ENCODE measurements around the gene GAL3ST2.

GAL3ST2 gene

GRCh38 chr2:241842067-241842415 is 65.4 kb downstream of the GAL3ST2 start:
- Histone ChIP-seq H4K20me1 (ENCODE audit: control insufficient read depth, insufficient read depth, low read depth, low read length) (no peaks in the 10 kb centered on the region), H3K79me2 (ENCODE audit: control insufficient read depth, low read length) (no peaks in the 10 kb centered on the region), H3K27ac (ENCODE audit: low read depth, low read length) (no peak overlapping the region)

DNA sequence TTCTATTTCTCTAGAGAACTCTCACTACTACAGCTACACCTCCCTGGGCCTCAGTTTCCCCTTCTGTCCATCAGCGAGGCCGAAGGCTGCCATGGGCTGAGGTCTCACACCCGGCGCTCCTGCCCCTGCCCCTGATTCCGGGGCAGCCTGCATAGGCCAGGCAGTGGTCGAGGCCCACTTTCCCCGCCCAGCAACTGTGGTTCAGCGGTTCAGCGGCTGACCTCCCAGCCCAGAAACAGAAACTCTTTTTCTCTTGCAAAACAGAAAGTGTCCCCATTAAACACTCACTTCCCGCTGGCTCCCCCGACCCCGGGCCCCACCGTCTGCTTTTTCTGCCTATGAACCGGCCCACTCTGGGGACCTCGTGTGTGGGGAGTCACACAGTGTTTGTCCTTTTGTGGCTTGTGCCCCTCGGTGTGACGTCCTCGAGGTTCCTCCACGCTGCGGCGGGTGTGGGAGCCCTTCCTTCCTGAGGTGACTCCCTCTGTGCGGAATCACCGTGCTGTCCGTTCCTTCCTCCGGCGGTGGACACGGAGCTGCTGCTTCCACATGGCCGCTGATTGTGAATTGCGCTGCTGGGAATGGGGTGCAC is 66.1 kb downstream of the GAL3ST2 start:
- Histone ChIP-seq H4K20me1 (ENCODE audit: control insufficient read depth, insufficient read depth, low read depth, low read length) (no peaks in the 10 kb centered on the region), H3K27me3 (ENCODE audit: control insufficient read depth, low read length) (peaks cover 17% of the 10 kb centered on the region), H3K4me3 (ENCODE audit: low read length) (no peak overlapping the region), H3K4me1 (ENCODE audit: control insufficient read depth, low read length) (no peaks in the 10 kb centered on the region), H3K9me2 (replicated peaks; ENCODE audit: control insufficient read depth, low read length) (no peaks in the 10 kb centered on the region), H3F3A (ENCODE audit: control insufficient read depth, insufficient read depth) (no peaks in the 10 kb centered on the region), H3K9me3 (ENCODE audit: control insufficient read depth, insufficient read depth, low read length) (no peaks in the 10 kb centered on the region), H3K27ac (ENCODE audit: low read depth, low read length) (no peak overlapping the region), H3K36me3 (ENCODE audit: control insufficient read depth, low read length) (no peaks in the 10 kb centered on the region), H3K4me2 (ENCODE audit: low read length) (no peak overlapping the region), H3K79me2 (ENCODE audit: control insufficient read depth, low read length) (no peaks in the 10 kb centered on the region)
- no peak for TF ChIP-seq CTCF (IDR thresholded peaks at IDR 0.05; ENCODE audit: low read depth, low read length, poor library complexity, severe bottlenecking)
- TF ChIP-seq EZH2phosphoT487 (IDR thresholded peaks at IDR 0.05; ENCODE audit: borderline replicate concordance, low read length), result no peak

More at GRCh38 chr2:241842067-241842415, 65.4 kb downstream of the GAL3ST2 start:
- peaks cover 21% of the 10 kb centered on the region for H3K27me3 ChIP-seq (ENCODE audit: control insufficient read depth, low read length)
- TF ChIP-seq EZH2phosphoT487 (IDR thresholded peaks at IDR 0.05; ENCODE audit: borderline replicate concordance, low read length) (no peak), CTCF (IDR thresholded peaks at IDR 0.05; ENCODE audit: low read depth, low read length, poor library complexity, severe bottlenecking) (no peak)
- no peaks in the 10 kb centered on the region for H3K4me1 ChIP-seq (ENCODE audit: control insufficient read depth, low read length)
- no peaks in the 10 kb centered on the region for H3K9me2 ChIP-seq (replicated peaks; ENCODE audit: control insufficient read depth, low read length)
- no peaks in the 10 kb centered on the region for H3K36me3 ChIP-seq (ENCODE audit: control insufficient read depth, low read length)
- no peaks in the 10 kb centered on the region for H3F3A ChIP-seq (ENCODE audit: control insufficient read depth, insufficient read depth)
- H3K4me3 ChIP-seq (ENCODE audit: low read length), result no peak overlapping the region
- H3K9me3 ChIP-seq (ENCODE audit: control insufficient read depth, insufficient read depth, low read length), result no peaks in the 10 kb centered on the region
- H3K4me2 ChIP-seq (ENCODE audit: low read length), result no peak overlapping the region

DNA sequence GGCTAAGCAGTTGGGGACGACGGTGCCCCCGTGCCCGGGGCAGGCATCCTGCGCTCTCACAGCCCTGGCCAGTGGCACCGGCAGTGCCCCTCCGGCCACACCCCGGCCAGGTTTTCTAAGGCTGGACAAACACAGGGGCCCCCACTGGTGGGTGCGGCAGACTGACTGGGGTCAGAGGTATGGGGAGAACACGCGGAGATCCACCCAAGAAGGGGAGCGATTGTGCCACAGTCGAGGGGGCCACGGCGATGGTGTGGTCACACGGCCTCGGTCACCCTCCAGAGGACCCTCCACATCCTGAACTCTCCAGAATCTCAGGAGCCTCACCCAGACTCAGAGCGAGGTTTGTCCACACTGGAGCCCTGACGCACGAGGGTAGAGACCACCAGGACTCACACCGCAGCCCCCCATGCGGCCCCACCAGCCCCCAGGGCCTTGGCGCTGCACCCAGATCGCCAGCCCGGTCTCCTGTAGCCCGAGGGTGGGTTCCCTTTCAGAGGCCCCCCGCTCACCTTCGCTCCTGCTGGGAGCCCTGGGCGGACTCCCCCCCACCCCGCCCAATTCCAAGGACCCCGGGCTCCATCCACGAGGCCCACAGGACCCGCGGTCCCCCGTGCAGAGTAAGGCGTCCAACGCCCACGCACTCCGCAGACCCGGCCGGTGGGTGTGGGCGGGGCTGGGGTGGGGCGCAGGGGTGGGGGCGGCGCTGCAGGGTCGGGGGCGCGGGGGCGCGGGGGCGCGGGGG is 66.9 kb downstream of the GAL3ST2 start:
- Histone ChIP-seq H3K9me2 (replicated peaks; ENCODE audit: control insufficient read depth, low read length) (no peaks in the 10 kb centered on the region), H3K27ac (ENCODE audit: low read depth, low read length) (no peak overlapping the region), H3K4me2 (ENCODE audit: low read length) (no peak overlapping the region), H4K20me1 (ENCODE audit: control insufficient read depth, insufficient read depth, low read depth, low read length) (no peaks in the 10 kb centered on the region), H3F3A (ENCODE audit: control insufficient read depth, insufficient read depth) (no peaks in the 10 kb centered on the region), H3K4me3 (ENCODE audit: low read length) (no peak overlapping the region), H3K79me2 (ENCODE audit: control insufficient read depth, low read length) (no peaks in the 10 kb centered on the region), H3K4me1 (ENCODE audit: control insufficient read depth, low read length) (no peaks in the 10 kb centered on the region), H3K36me3 (ENCODE audit: control insufficient read depth, low read length) (no peaks in the 10 kb centered on the region), H3K9me3 (ENCODE audit: control insufficient read depth, insufficient read depth, low read length) (no peaks in the 10 kb centered on the region), H3K27me3 (ENCODE audit: control insufficient read depth, low read length) (peaks cover 9% of the 10 kb centered on the region)
- TF ChIP-seq EZH2phosphoT487 (IDR thresholded peaks at IDR 0.05; ENCODE audit: borderline replicate concordance, low read length) (no peak), CTCF (IDR thresholded peaks at IDR 0.05; ENCODE audit: low read depth, low read length, poor library complexity, severe bottlenecking) (no peak)

Measured in DOHH2 (cell line).